Caco-2 (cell line): ENCODE measurements around the gene PTH1R. TPM values are rescaled to one million over a fixed set of nuclear protein-coding genes. Genes with fewer than 3 reads are reported as not detected.
A peak's percentile ranks its signal among the peaks of the same experiment; 100 is the strongest.

ENCODE experiments used
- BruUV-seq: library from RNA; stranded (reverse); fragments of 400-500 nt; replicated peaks from 2 replicates; lab custom pipeline; 2021; lab: Mats Ljungman, UMichigan
- CTCF ChIA-PET: fragments of 300-600 bp; sonication (Branson Sonifier 250); formaldehyde crosslinking; loops from one replicate; lab custom pipeline; 2022; ENCODE audit warnings: antibody characterized with exemption; lab: Charles Lee
- POLR2A ChIA-PET: fragments of 300-600 bp; sonication (Branson Sonifier 250); formaldehyde crosslinking; loops from one replicate; lab custom pipeline; 2022; ENCODE audit warnings: antibody characterized with exemption; lab: Charles Lee
- DNase-seq, 2 experiments: peaks; one replicate each; pipeline versions ENCODE4 v3.0.0 to v3.0.0-alpha.2; 2020 to 2022
- H3K27me3 ChIP-seq: replicated peaks from 2 replicates; pipeline ENCODE4 v1.6.0; 2011; ENCODE audit warnings: low read length; ENCODE audit not compliant: control insufficient read depth, insufficient read depth
- H3K36me3 ChIP-seq: 2 replicates; pipeline ENCODE4 v1.5.1; 2011; ENCODE audit warnings: low read length; ENCODE audit not compliant: control insufficient read depth, insufficient read depth
- H3K4me1 ChIP-seq: fragments of 250-450 bp; sonication (Bioruptor Pico); 2 replicates; pipeline ENCODE4 v1.5.1; 2020; ENCODE audit warnings: mild to moderate bottlenecking
- H3K4me3 ChIP-seq: 2 replicates; pipeline ENCODE4 v1.5.1; 2011; ENCODE audit warnings: low read depth, mild to moderate bottlenecking, control low read depth, low read length
- H3K9me3 ChIP-seq: fragments of 250-450 bp; sonication (Bioruptor Pico); 2 replicates; pipeline ENCODE4 v1.5.1; 2020; ENCODE audit warnings: mild to moderate bottlenecking, moderate library complexity
- H3K27ac Mint-ChIP-seq: one replicate; pipeline ENCODE4 v1.8.0; 2022; ENCODE audit warnings: mixed read lengths; ENCODE audit not compliant: unreplicated experiment
- H3K27me3 Mint-ChIP-seq: one replicate; pipeline ENCODE4 v1.8.0; 2022; ENCODE audit warnings: mixed read lengths; ENCODE audit not compliant: insufficient read depth, unreplicated experiment
- H3K36me3 Mint-ChIP-seq: one replicate; pipeline ENCODE4 v1.8.0; 2022; ENCODE audit warnings: mild to moderate bottlenecking, mixed read lengths; ENCODE audit not compliant: insufficient read depth, unreplicated experiment
- H3K4me1 Mint-ChIP-seq: one replicate; pipeline ENCODE4 v1.8.0; 2022; ENCODE audit warnings: low read depth, mixed read lengths; ENCODE audit not compliant: unreplicated experiment
- H3K4me3 Mint-ChIP-seq: one replicate; pipeline ENCODE4 v1.8.0; 2022; ENCODE audit warnings: mild to moderate bottlenecking, moderate library complexity, mixed read lengths; ENCODE audit not compliant: unreplicated experiment
- H3K9me3 Mint-ChIP-seq: one replicate; pipeline ENCODE4 v1.8.0; 2022; ENCODE audit warnings: mixed read lengths; ENCODE audit not compliant: unreplicated experiment
- CTCF ChIP-seq, 2 experiments: fragments of 200-600 bp in 1 of 2; IDR thresholded peaks; 1 replicate in 1 of 2; 2 replicates in 1 of 2; pipeline versions ENCODE4 v1.5.1 to v1.8.0; 2011 to 2022; ENCODE audit warnings: antibody characterized with exemption in 1 of 2, control low read depth in 1 of 2, inconsistent platforms in 1 of 2, low read depth in 1 of 2, low read length in 1 of 2, mild to moderate bottlenecking in 1 of 2, moderate library complexity in 1 of 2; ENCODE audit not compliant: insufficient read depth in 1 of 2, severe bottlenecking in 1 of 2, unreplicated experiment in 1 of 2
- intact Hi-C: fragments of 100-400 bp; cut with micrococcal nuclease; formaldehyde crosslinking; loops from one replicate; pipeline ENCODE4 v1.10.0; 2022; ENCODE audit not compliant: unreplicated experiment
- total RNA-seq: library from RNA; stranded (reverse); gene quantifications from 2 replicates; pipeline ENCODE4 v1.2.3, GENCODE V29; 2022

PTH1R gene
- total RNA-seq, 1 experiment from 2014 or later, result 5.1 TPM

- no peak overlapping the region for H3K4me3 Mint-ChIP-seq
- ChIA-PET POLR2A (no interaction called here), CTCF (no interaction called here)
- peaks cover 5% of the 10 kb centered on the region for H3K36me3 Mint-ChIP-seq
- intact Hi-C loops, result no loop called here
- H3K36me3 ChIP-seq, result no peaks in the 10 kb centered on the region
- peaks cover 16% of the 10 kb centered on the region for H3K4me1 Mint-ChIP-seq
- H3K27ac Mint-ChIP-seq, result no peak overlapping the region
- no peaks in the 10 kb centered on the region for H3K27me3 Mint-ChIP-seq
- TF ChIP-seq CTCF (IDR thresholded peaks at IDR 0.05; ENCODE audit: insufficient read depth in 1 of 2, low read depth in 1 of 2, low read length in 1 of 2, severe bottlenecking in 1 of 2, unreplicated experiment in 1 of 2), result no peak
- H3K27me3 ChIP-seq, result no peaks in the 10 kb centered on the region
- H3K4me3 ChIP-seq, result no peak overlapping the region
- H3K4me1 ChIP-seq, result peaks cover 21% of the 10 kb centered on the region
- DNase-seq, result no peak
- no TSS peak for BruUV-seq
- no peaks in the 10 kb centered on the region for H3K9me3 Mint-ChIP-seq
- H3K9me3 ChIP-seq, result no peaks in the 10 kb centered on the region
These were observed 25.2 kb upstream of the PTH1R start for GRCh38 chr3:46852334-46852720.

GRCh38 chr3:46852839-46853355, 24.6 kb upstream of the PTH1R start:
- Mint-ChIP-seq H3K36me3 (peaks cover 5% of the 10 kb centered on the region), H3K4me3 (no peak overlapping the region), H3K27ac (no peak overlapping the region), H3K9me3 (no peaks in the 10 kb centered on the region), H3K27me3 (no peaks in the 10 kb centered on the region), H3K4me1 (peaks cover 16% of the 10 kb centered on the region)
- Histone ChIP-seq H3K9me3 (no peaks in the 10 kb centered on the region), H3K27me3 (no peaks in the 10 kb centered on the region), H3K36me3 (no peaks in the 10 kb centered on the region), H3K4me3 (no peak overlapping the region), H3K4me1 (peaks cover 21% of the 10 kb centered on the region)
- POLR2A ChIA-PET, result no interaction called here
- no peak for TF ChIP-seq CTCF (IDR thresholded peaks at IDR 0.05; ENCODE audit: insufficient read depth in 1 of 2, low read depth in 1 of 2, low read length in 1 of 2, severe bottlenecking in 1 of 2, unreplicated experiment in 1 of 2)
- BruUV-seq, result no TSS peak
- intact Hi-C loops, result no loop called here
- peak in 1 of 2 experiments; percentile 14 for DNase-seq
- CTCF ChIA-PET, result no interaction called here

- H3K27ac Mint-ChIP-seq, result no peak overlapping the region
These were observed 23.8 kb upstream of the PTH1R start for GRCh38 chr3:46853441-46854415.

More at GRCh38 chr3:46853441-46854415, 23.8 kb upstream of the PTH1R start:
- H3K36me3 ChIP-seq, result no peaks in the 10 kb centered on the region
- Mint-ChIP-seq H3K4me3 (no peak overlapping the region), H3K9me3 (no peaks in the 10 kb centered on the region), H3K27me3 (no peaks in the 10 kb centered on the region), H3K36me3 (peaks cover 5% of the 10 kb centered on the region), H3K4me1 (peaks cover 8% of the 10 kb centered on the region)
- ChIA-PET CTCF (no interaction called here), POLR2A (no interaction called here)
- intact Hi-C loops, result no loop called here
- BruUV-seq, result no TSS peak
- H3K4me3 ChIP-seq, result no peak overlapping the region
- peaks cover 15% of the 10 kb centered on the region for H3K4me1 ChIP-seq
- H3K9me3 ChIP-seq, result no peaks in the 10 kb centered on the region
- DNase-seq, result peak in 1 of 2 experiments; percentile 22
- no peaks in the 10 kb centered on the region for H3K27me3 ChIP-seq
- no peak for TF ChIP-seq CTCF (IDR thresholded peaks at IDR 0.05; ENCODE audit: insufficient read depth in 1 of 2, low read depth in 1 of 2, low read length in 1 of 2, severe bottlenecking in 1 of 2, unreplicated experiment in 1 of 2)
